HEK293T (cell line): Measurements from ENCODE around the gene PCDHGA11.

ENCODE experiments used
- BHLHE40 ChIP-seq: fragments of 450-650 bp; IDR thresholded peaks from 2 replicates; pipeline ENCODE4 v1.6.1; 2016; ENCODE audit warnings: mild to moderate bottlenecking, moderate library complexity, borderline replicate concordance
- ELF4 ChIP-seq: fragments of 450-650 bp; IDR thresholded peaks from 2 replicates; pipeline ENCODE4 v1.6.1; 2017; ENCODE audit warnings: antibody characterized with exemption
- FOXM1 ChIP-seq: fragments of 450-650 bp; IDR thresholded peaks from 2 replicates; pipeline ENCODE4 v1.6.1; 2017; ENCODE audit warnings: mild to moderate bottlenecking, borderline replicate concordance
- HDGF ChIP-seq: fragments of 450-650 bp; IDR thresholded peaks from 2 replicates; pipeline ENCODE4 v1.6.1; 2017; ENCODE audit warnings: antibody characterized with exemption, borderline replicate concordance
- PKNOX1 ChIP-seq: fragments of 450-650 bp; IDR thresholded peaks from 2 replicates; pipeline ENCODE4 v1.6.1; 2016
- SP1 ChIP-seq: fragments of 450-650 bp; IDR thresholded peaks from 2 replicates; pipeline ENCODE4 v1.6.1; 2017
- SUZ12 ChIP-seq: fragments of 450-650 bp; IDR thresholded peaks from 2 replicates; pipeline ENCODE4 v1.6.1; 2016; ENCODE audit warnings: mild to moderate bottlenecking
- TARDBP ChIP-seq: fragments of 450-650 bp; IDR thresholded peaks from 2 replicates; pipeline ENCODE4 v1.6.1; 2016
- ZNF384 ChIP-seq: fragments of 450-650 bp; IDR thresholded peaks from 2 replicates; pipeline ENCODE4 v1.6.1; 2016

GRCh38 chr5:141392429-141393198, 28.2 kb upstream of the PCDHGA11 start, which contains the start of gene PCDHGA8:
- TF ChIP-seq SP1 (no peak), HDGF (no peak), SUZ12 (no peak), ELF4 (no peak), BHLHE40 (no peak), FOXM1 (no peak), ZNF384 (no peak), TARDBP (no peak), PKNOX1 (no peak)
